Measurements from ENCODE around the gene ZNF423. TPM values are rescaled to one million over a fixed set of nuclear protein-coding genes. Genes with fewer than 3 reads are reported as not detected.

ZNF423 gene
- total and polyA plus RNA-seq, 9 of the 15 experiments (the other 6 are each of a cell fraction or from before 2014, with no cell fraction given), result not detected

- H2AFZ ChIP-seq (ENCODE audit: low read depth, low read length), result no peak overlapping the region
These were observed 233.2 kb downstream of the ZNF423 start for GRCh38 chr16:49622421-49623402.

More at GRCh38 chr16:49622421-49623402, 233.2 kb downstream of the ZNF423 start:
- in situ Hi-C loops (cut with MboI) (no loop called here), intact Hi-C loops (cut with micrococcal nuclease) (no loop called here)
- Histone ChIP-seq H4K20me1 (replicated peaks; ENCODE audit: control insufficient read depth, insufficient read depth, low read length) (no peaks in the 10 kb centered on the region), H3K4me1 (replicated peaks in 1 of 2; ENCODE audit: control insufficient read depth in 2 of 2, insufficient read depth in 2 of 2, low read length in 2 of 2) (peaks cover 24% of the 10 kb centered on the region in 2 experiments; a peak in 4 of 5 replicates), H3K9ac (ENCODE audit: insufficient read depth in 1 of 2, low read depth in 2 of 2, low read length in 2 of 2) (no peak overlapping the region), H3K79me2 (ENCODE audit: control insufficient read depth, insufficient read depth, low read length) (no peaks in the 10 kb centered on the region), H3K4me2 (ENCODE audit: insufficient read depth, low read length) (no peak overlapping the region), H3K27me3 (ENCODE audit: control insufficient read depth in 2 of 2, insufficient read depth in 2 of 2, low read length in 2 of 2) (0 out of 5 replicates have a peak, but pooled peaks cover 0 to 6% of the 10 kb centered on the region in 2 experiments), H3K4me3 (no peak overlapping the region), H3K36me3 (ENCODE audit: control insufficient read depth, insufficient read depth, low read length) (no peaks in the 10 kb centered on the region), H3K9me1 (ENCODE audit: control insufficient read depth, insufficient read depth, low read length) (peaks cover 6% of the 10 kb centered on the region), H3K9me3 (replicated peaks; ENCODE audit: control insufficient read depth, insufficient read depth, low read depth, low read length) (no peaks in the 10 kb centered on the region), H3K27ac (ENCODE audit: extremely low read depth, low read depth, low read length) (no peak overlapping the region)
- BruUV-seq (replicated peaks), result no TSS peak
- ChIA-PET POLR2A (no interaction called here), CTCF (ENCODE audit: low intra/inter-chr PET ratio) (no interaction called here)
- FAIRE-seq, result no peak
- no peak for DNase-seq (ENCODE audit: extremely low read depth in 1 of 4, low spot score in 3 of 4)
- no peak for ATAC-seq
- no peak for TF ChIP-seq PHF20 (IDR thresholded peaks at IDR 0.05; ENCODE audit: partially characterized antibody)
- no peak for TF ChIP-seq TCF7L2 (IDR thresholded peaks at IDR 0.05; ENCODE audit: low read depth, low read length)
- no peak for TF ChIP-seq YY1 (IDR thresholded peaks at IDR 0.05; ENCODE audit: borderline replicate concordance in 1 of 3, control insufficient read depth in 1 of 3, extremely low read depth in 1 of 3, insufficient read depth in 3 of 3, insufficient read length in 1 of 3, insufficient replicate concordance in 2 of 3, low read depth in 1 of 3, low read length in 2 of 3)
- TF ChIP-seq XRCC4 (IDR thresholded peaks at IDR 0.05; ENCODE audit: extremely low read depth, insufficient read depth, insufficient read length), result no peak
- no peak for TF ChIP-seq HOXB6 (CRISPR knock-in tag; IDR thresholded peaks at IDR 0.05; ENCODE audit: borderline replicate concordance)
- no peak for TF ChIP-seq ZC3H4 (CRISPR knock-in tag; IDR thresholded peaks at IDR 0.05; ENCODE audit: borderline replicate concordance)
- no peak for TF ChIP-seq MEF2D (tag; conservative IDR thresholded peaks at IDR 0.05; ENCODE audit: low read depth)
- no peak for TF ChIP-seq FOXK1 (CRISPR knock-in tag; IDR thresholded peaks at IDR 0.05; ENCODE audit: borderline replicate concordance)
- no peak for TF ChIP-seq CBX2 (IDR thresholded peaks at IDR 0.05; ENCODE audit: insufficient read depth, low read length, poor library complexity, severe bottlenecking)
- no peak for TF ChIP-seq ZFP36 (IDR thresholded peaks at IDR 0.05; ENCODE audit: low read depth, low read length, partially characterized antibody)
- no peak for TF ChIP-seq CREB5 (CRISPR knock-in tag; IDR thresholded peaks at IDR 0.05)
- TF ChIP-seq BRD4 (IDR thresholded peaks at IDR 0.05), result no peak
- no peak for TF ChIP-seq SUPT5H (IDR thresholded peaks at IDR 0.05)
- WGBS (ENCODE audit: insufficient coverage, low coverage, missing lambda C conversion rate), result 24% methylated on average over 14 of the region's 17 CpGs
